Kidney (tissue), 14 donors: Measurements from ENCODE around the gene ALG5. TPM values are rescaled to one million over a fixed set of nuclear protein-coding genes. Genes with fewer than 3 reads are reported as not detected.

Source experiments
- DNase-seq, 5 donors: peaks; one replicate each; pipeline ENCODE4 v3.0.0-alpha.2; 2013 to 2020
- FAIRE-seq: peaks from 2 replicates; lab custom pipeline; 2012; peaks lifted over from hg19 to GRCh38; lab: Jason Lieb, UNC
- H3K27ac ChIP-seq, 2 donors: one replicate each; pipeline ENCODE4 v1.7.0; 2013; ENCODE audit warnings: low read depth in 2 of 2, low read length in 2 of 2, inconsistent platforms in 1 of 2
- H3K27me3 ChIP-seq: one replicate; pipeline ENCODE4 v1.7.1; 2013; ENCODE audit warnings: low read length, inconsistent platforms; ENCODE audit not compliant: control insufficient read depth, insufficient read depth
- H3K36me3 ChIP-seq, 3 donors: one replicate each; pipeline versions ENCODE4 v1.7.0 to v1.7.1; 2013; ENCODE audit warnings: low read length in 3 of 3, control low read depth in 1 of 3, inconsistent platforms in 1 of 3; ENCODE audit not compliant: insufficient read depth in 3 of 3, control insufficient read depth in 2 of 3
- H3K4me1 ChIP-seq, 3 donors: one replicate each; pipeline versions ENCODE4 v1.7.0 to v1.7.1; 2013; ENCODE audit warnings: low read length in 3 of 3, inconsistent platforms in 1 of 3, low read depth in 1 of 3; ENCODE audit not compliant: control insufficient read depth in 2 of 3, insufficient read depth in 2 of 3
- H3K4me3 ChIP-seq, 3 donors: one replicate each; pipeline versions ENCODE4 v1.7.0 to v1.8.1; 2013; ENCODE audit warnings: low read length in 3 of 3, control low read depth in 1 of 3, inconsistent platforms in 1 of 3
- H3K9ac ChIP-seq, 3 donors: one replicate each; pipeline versions ENCODE4 v1.7.0 to v1.7.1; 2013; ENCODE audit warnings: low read length in 3 of 3, control low read depth in 1 of 3, inconsistent platforms in 1 of 3
- H3K9me3 ChIP-seq, 3 donors: one replicate each; pipeline versions ENCODE4 v1.7.0 to v1.7.1; 2013; ENCODE audit warnings: low read length in 3 of 3, control low read depth in 1 of 3, inconsistent platforms in 1 of 3; ENCODE audit not compliant: control insufficient read depth in 2 of 3, insufficient read depth in 1 of 3
- CTCF ChIP-seq: IDR thresholded peaks from 3 replicates; pipeline ENCODE4 v1.5.1; 2012; ENCODE audit warnings: mild to moderate bottlenecking, moderate library complexity, borderline replicate concordance; ENCODE audit not compliant: insufficient read depth; ENCODE audit errors: extremely low read depth
- intact Hi-C: fragments of 100-400 bp; cut with DNase I; formaldehyde crosslinking; loops from one replicate; pipeline ENCODE4 v1.11.1; 2022
- polyA plus RNA-seq: library from polyadenylated mRNA; stranded (reverse); fragments of 350-450 nt; fragmentation: Illumina TruSeq; extraction: RNeasy Lipid Tissue Mini Kit (QIAGEN cat#74804); gene quantifications from one replicate; pipeline ENCODE4 v1.2.3, GENCODE V29; 2014; ENCODE audit warnings: low read depth, low replicate concordance; ENCODE audit not compliant: insufficient read depth
- total RNA-seq: library from RNA; stranded (reverse); fragmentation: NEBNext Ultra II Directional; extraction: Animal tissue kit (Norgen Biotek cat#: 25700); gene quantifications from one replicate; pipeline ENCODE4 v1.2.1, GENCODE V29; 2021
- donor health status: control.
- donor health status: control.
- donor health status: control.
- donor health status: control.
- donor health status: control.
- donor health status: DM: yes; HTN: yes; CAD: no.
- donor health status: Normal renal cell carcinoma (clear cell type).

ALG5 gene
- total and polyA plus RNA-seq, 2 donors from 2014 or later: 42.6 to 54.5 TPM

- no peak overlapping the region for H3K9ac ChIP-seq
- no peak overlapping the region for H3K27ac ChIP-seq
- no peaks in the 10 kb centered on the region for H3K27me3 ChIP-seq
- intact Hi-C loops: no loop called here
- H3K9me3 ChIP-seq: no peaks in the 10 kb centered on the region
- peaks cover 0 to 2% (median 0%) of the 10 kb centered on the region in 3 donors for H3K4me1 ChIP-seq
- DNase-seq: no peak
- no peak for FAIRE-seq
- H3K4me3 ChIP-seq: no peak overlapping the region
- TF ChIP-seq CTCF: no peak
- no peaks in the 10 kb centered on the region for H3K36me3 ChIP-seq
These were observed 75.1 kb downstream of the ALG5 start for GRCh38 chr13:36924001-36924400.

- Histone ChIP-seq H3K9me3 (no peaks in the 10 kb centered on the region), H3K4me3 (no peak overlapping the region), H3K27ac (no peak overlapping the region), H3K27me3 (no peaks in the 10 kb centered on the region), H3K9ac (no peak overlapping the region), H3K36me3 (no peaks in the 10 kb centered on the region), H3K4me1 (peaks cover 0 to 8% (median 2%) of the 10 kb centered on the region in 3 donors)
- TF ChIP-seq CTCF: no peak
- FAIRE-seq (no peak), DNase-seq (no peak)
- intact Hi-C loops: no loop called here
These were observed 77.4 kb downstream of the ALG5 start for GRCh38 chr13:36921631-36922301.

GRCh38 chr13:36920616-36921185 lies 78.4 kb downstream of the ALG5 start:
- intact Hi-C loops: no loop called here
- Histone ChIP-seq H3K27me3 (no peaks in the 10 kb centered on the region), H3K27ac (peak overlapping the region in 1 of 2 donors; percentile 67), H3K4me3 (peak overlapping the region in 2 of 3 donors; percentile 22 to 34), H3K36me3 (no peaks in the 10 kb centered on the region), H3K9ac (peak overlapping the region in 2 of 3 donors; percentile 13 to 63), H3K9me3 (no peaks in the 10 kb centered on the region), H3K4me1 (peaks cover 0 to 12% (median 2%) of the 10 kb centered on the region in 3 donors)
- no peak for TF ChIP-seq CTCF
- DNase-seq (peak in 2 of 5 donors; percentile 43 to 45), FAIRE-seq (no peak)
